HepG2 (cell line): ENCODE data around the gene ZNF629. TPM values are rescaled to one million over a fixed set of nuclear protein-coding genes. Genes with fewer than 3 reads are reported as not detected.

ENCODE experiments used
- ATAC-seq: fragments of 200-7000 bp; cut with Tn5 transposase; 3 replicates; pipeline ENCODE4 v1.9.1; 2020; ENCODE audit warnings: mild to moderate bottlenecking, moderate library complexity
- BruUV-seq: library from RNA; stranded (reverse); fragments of 400-500 nt; replicated peaks from 2 replicates; lab custom pipeline; 2021; lab: Mats Ljungman, UMichigan
- CTCF ChIA-PET: fragments of 300-600 bp; formaldehyde crosslinking; extraction: SDS; loops from one replicate; lab custom pipeline; 2021; ENCODE audit warnings: low total read pairs, inconsistent platforms, low intra/inter-chr PET ratio; lab: Yijun Ruan, JAX
- POLR2A ChIA-PET: fragments of 350-600 bp; sonication (Branson Sonifier 250); formaldehyde crosslinking; loops from one replicate; lab custom pipeline; 2020; ENCODE audit warnings: antibody characterized with exemption, inconsistent platforms; lab: Yijun Ruan, JAX
- DNase-seq: peaks from one replicate; pipeline ENCODE4 v3.0.0-alpha.2; 2015; ENCODE audit warnings: low spot score
- FAIRE-seq: peaks from 3 replicates; lab custom pipeline; 2011; peaks lifted over from hg19 to GRCh38; lab: Jason Lieb, UNC
- H2AFZ ChIP-seq: one replicate; pipeline ENCODE4 v1.6.1; 2011; ENCODE audit warnings: low read length, inconsistent platforms
- H3K27ac ChIP-seq: fragments of 300-600 bp; 3 replicates; pipeline ENCODE4 v1.8.0; 2011; ENCODE audit warnings: mixed run types, mild to moderate bottlenecking, mixed read lengths, low read length, inconsistent platforms; ENCODE audit not compliant: insufficient read depth; ENCODE audit errors: extremely low read length
- H3K27me3 ChIP-seq, 2 experiments: fragments of 200-600 bp in 1 of 2; 2 replicates in 1 of 2; 3 replicates in 1 of 2; pipeline versions ENCODE4 v1.6.0 to v1.8.0; 2011; ENCODE audit warnings: low read length in 2 of 2, mild to moderate bottlenecking in 2 of 2, moderate library complexity in 2 of 2, inconsistent platforms in 1 of 2; ENCODE audit not compliant: insufficient read depth in 2 of 2, control insufficient read depth in 1 of 2
- H3K36me3 ChIP-seq, 2 experiments: fragments of 200-600 bp in 1 of 2; replicated peaks in 1 of 2; 2 replicates in 1 of 2; 3 replicates in 1 of 2; pipeline versions ENCODE4 v1.5.1 to v1.8.0; 2011; ENCODE audit warnings: low read length in 2 of 2, inconsistent platforms in 1 of 2; ENCODE audit not compliant: insufficient read depth in 2 of 2, control insufficient read depth in 1 of 2
- H3K4me1 ChIP-seq: 2 replicates; pipeline ENCODE4 v1.5.1; 2012; ENCODE audit warnings: low read length, inconsistent platforms; ENCODE audit not compliant: insufficient read depth
- H3K4me2 ChIP-seq: 2 replicates; pipeline ENCODE4 v1.6.0; 2011; ENCODE audit warnings: low read depth, low read length, inconsistent platforms
- H3K4me3 ChIP-seq, 3 experiments: fragments of 200-600 bp in 1 of 3; sonication (generic), shearing (Covaris generic) in 1 of 3; replicated peaks in 1 of 3; 2 replicates each; pipeline ENCODE4 v1.5.1; 2011 to 2016; ENCODE audit warnings: low read length in 3 of 3, inconsistent platforms in 2 of 3, low read depth in 2 of 3, mild to moderate bottlenecking in 2 of 3, control low read depth in 1 of 3, mixed read lengths in 1 of 3; ENCODE audit not compliant: insufficient read depth in 1 of 3
- H3K79me2 ChIP-seq: one replicate; pipeline ENCODE4 v1.6.1; 2011; ENCODE audit warnings: low read length, inconsistent platforms; ENCODE audit not compliant: insufficient read depth
- H3K9ac ChIP-seq: 2 replicates; pipeline ENCODE4 v1.6.0; 2011; ENCODE audit warnings: mild to moderate bottlenecking, low read depth, low read length, inconsistent platforms; ENCODE audit not compliant: insufficient read depth
- H3K9me3 ChIP-seq: 2 replicates; pipeline ENCODE4 v1.5.1; 2012; ENCODE audit warnings: mild to moderate bottlenecking, low read length
- H4K20me1 ChIP-seq: 2 replicates; pipeline ENCODE4 v1.6.0; 2011; ENCODE audit warnings: inconsistent platforms, mild to moderate bottlenecking, low read length, moderate library complexity; ENCODE audit not compliant: insufficient read depth
- ATAD3A ChIP-seq: sonication (generic); formaldehyde crosslinking; IDR thresholded peaks from 2 replicates; pipeline ENCODE4 v1.4.0; 2020; ENCODE audit warnings: missing genetic modification reagents
- BORCS8-MEF2B ChIP-seq: sonication (generic); formaldehyde crosslinking; IDR thresholded peaks from 2 replicates; pipeline ENCODE4 v1.8.0; 2022; ENCODE audit warnings: mild to moderate bottlenecking, missing genetic modification reagents
- CREM ChIP-seq, 2 experiments: sonication (generic) in 1 of 2; formaldehyde crosslinking in 1 of 2; IDR thresholded peaks; 2 replicates each; pipeline versions ENCODE4 v1.4.0 to v1.6.1; 2016 to 2020; ENCODE audit warnings: antibody characterized with exemption in 1 of 2, mild to moderate bottlenecking in 1 of 2, missing genetic modification reagents in 1 of 2
- EP300 ChIP-seq, 3 experiments: sonication (generic) in 1 of 3; formaldehyde crosslinking in 1 of 3; IDR thresholded peaks; 2 replicates each; pipeline versions ENCODE4 v1.5.1 to v1.6.1; 2011 to 2020; ENCODE audit warnings: low read depth in 2 of 3, low read length in 2 of 3, borderline replicate concordance in 1 of 3, improper control_type of control experiment in 1 of 3, mild to moderate bottlenecking in 1 of 3, missing genetic modification reagents in 1 of 3, moderate library complexity in 1 of 3
- FOXM1 ChIP-seq: sonication (generic); formaldehyde crosslinking; IDR thresholded peaks from 2 replicates; pipeline ENCODE4 v1.5.0; 2020; ENCODE audit warnings: missing genetic modification reagents
- KLF16 ChIP-seq, 2 experiments: sonication (generic) in 1 of 2; formaldehyde crosslinking in 1 of 2; IDR thresholded peaks; 2 replicates each; pipeline versions ENCODE4 v1.6.1 to v1.8.0; 2016 to 2023; ENCODE audit warnings: missing genetic modification reagents in 2 of 2, missing compliant biosample characterization in 1 of 2
- NFKBIZ ChIP-seq: IDR thresholded peaks from 2 replicates; pipeline ENCODE4 v1.6.1; 2018; ENCODE audit warnings: missing genetic modification reagents, missing compliant biosample characterization
- NR2F6 ChIP-seq, 2 experiments: IDR thresholded peaks; 2 replicates each; pipeline ENCODE4 v1.6.1; 2016; ENCODE audit warnings: antibody characterized with exemption in 1 of 2, mild to moderate bottlenecking in 1 of 2
- TBL1XR1 ChIP-seq: fragments of 150-350 bp; IDR thresholded peaks from 2 replicates; pipeline ENCODE4 v1.6.1; 2014; ENCODE audit warnings: borderline replicate concordance, low read length; ENCODE audit not compliant: partially characterized antibody
- TBX3 ChIP-seq: fragments of 450-650 bp; IDR thresholded peaks from 2 replicates; pipeline ENCODE4 v1.6.1; 2017; ENCODE audit warnings: antibody characterized with exemption, mild to moderate bottlenecking, inconsistent platforms, borderline replicate concordance
- ZBTB7A ChIP-seq: sonication (generic); formaldehyde crosslinking; IDR thresholded peaks from 2 replicates; pipeline ENCODE4 v1.8.0; 2022; ENCODE audit warnings: mild to moderate bottlenecking, missing genetic modification reagents
- ZC3H13 ChIP-seq: sonication (generic); formaldehyde crosslinking; IDR thresholded peaks from 2 replicates; pipeline ENCODE4 v1.8.1; 2023; ENCODE audit warnings: mild to moderate bottlenecking, missing genetic modification reagents, moderate library complexity
- ZNF512B ChIP-seq: sonication (generic); formaldehyde crosslinking; IDR thresholded peaks from 2 replicates; pipeline ENCODE4 v1.5.1; 2020; ENCODE audit warnings: missing genetic modification reagents, mild to moderate bottlenecking, borderline replicate concordance
- ZNF569 ChIP-seq: sonication (generic); formaldehyde crosslinking; IDR thresholded peaks from 2 replicates; pipeline ENCODE4 v1.5.0; 2020; ENCODE audit warnings: mild to moderate bottlenecking, missing genetic modification reagents, moderate library complexity, borderline replicate concordance
- ZNF570 ChIP-seq: sonication (generic); formaldehyde crosslinking; IDR thresholded peaks from 2 replicates; pipeline ENCODE4 v1.4.0; 2020; ENCODE audit warnings: mild to moderate bottlenecking, missing genetic modification reagents, borderline replicate concordance
- ZNF652 ChIP-seq: IDR thresholded peaks from 2 replicates; pipeline ENCODE4 v1.6.1; 2016; ENCODE audit warnings: low read depth, borderline replicate concordance
- ZNF674 ChIP-seq: sonication (generic); formaldehyde crosslinking; IDR thresholded peaks from 2 replicates; pipeline ENCODE4 v1.5.0; 2020; ENCODE audit warnings: low read depth, mild to moderate bottlenecking, missing genetic modification reagents
- WGBS: methylation state at CpG from one replicate; pipeline ENCODE4 v1.1.6; 2017; ENCODE audit warnings: low lambda C conversion rate; 5-methylcytosine and 5-hydroxymethylcytosine counted together
- in situ Hi-C: cut with HindIII; loops from 2 replicates; pipeline ENCODE4 v1.10.0; 2017; ENCODE audit warnings: low pct_unique_long_range_greater_than_20kb; ENCODE audit not compliant: extremely low pct_ligation_motif_present
- intact Hi-C: fragments of 100-400 bp; cut with micrococcal nuclease; formaldehyde crosslinking; loops from one replicate; pipeline ENCODE4 v1.10.0; 2022; ENCODE audit not compliant: unreplicated experiment
- polyA plus RNA-seq, 8 experiments: library from polyadenylated mRNA; depleted of rRNA in 3 of 8; stranded (reverse) in 7 of 8; unstranded in 1 of 8; fragments of >200 nt; fragmentation: Illumina TruSeq in 4 of 8; extraction: Trizol in 4 of 8; gene quantifications; 2 replicates each; pipeline versions ENCODE4 v1.2.1 to v1.2.3, GENCODE V29; 2011 to 2016; ENCODE audit warnings: low read depth in 4 of 8, missing spikeins in 1 of 8, mixed read lengths in 1 of 8; ENCODE audit not compliant: insufficient read depth in 1 of 8
- total RNA-seq, 5 experiments: library from RNA; depleted of rRNA; stranded (reverse); fragments of >200 nt; fragmentation: Illumina TruSeq; extraction: Trizol; gene quantifications; 2 replicates each; pipeline ENCODE4 v1.2.3, GENCODE V29; 2016; ENCODE audit warnings: low read depth in 1 of 5
- TF ChIP-seq, protein P1 (sequence below): sonication (generic); formaldehyde crosslinking; IDR thresholded peaks from 2 replicates; pipeline ENCODE4 v1.4.0; 2020; ENCODE audit warnings: mild to moderate bottlenecking, missing genetic modification reagents
- TF ChIP-seq, protein P2 (sequence below), 2 experiments: sonication (generic) in 1 of 2; formaldehyde crosslinking in 1 of 2; IDR thresholded peaks; 2 replicates each; pipeline versions ENCODE4 v1.5.1 to v1.6.1; 2011 to 2020; ENCODE audit warnings: borderline replicate concordance in 1 of 2, low read depth in 1 of 2, low read length in 1 of 2, mild to moderate bottlenecking in 1 of 2, missing genetic modification reagents in 1 of 2, moderate library complexity in 1 of 2

ZNF629 gene
- total and polyA plus RNA-seq, 2 of the 13 experiments (the other 11 are each of a cell fraction or from before 2014, with no cell fraction given) = 6.1 to 16.5 TPM

- H3K4me1 ChIP-seq = peaks cover 62% of the 10 kb centered on the region
- intact Hi-C loops (loop anchor here (5.0 to 10.0 kb wide), 3 partner anchors 48 to 678 kb away; partner anchors contain the start of genes ALDOA and SRCAP), in situ Hi-C loops (no loop called here)
- H3K27ac ChIP-seq = peak overlapping the region; percentile 66
- ATAC-seq (no peak; the same call in 2 of the 3 replicates), FAIRE-seq (peak; percentile 62), DNase-seq (peak; percentile 67)
- no peak overlapping the region for H3K4me3 ChIP-seq
- no peaks in the 10 kb centered on the region for H4K20me1 ChIP-seq
- H2AFZ ChIP-seq = no peak overlapping the region
- no peaks in the 10 kb centered on the region for H3K9me3 ChIP-seq
- POLR2A ChIA-PET = no interaction called here
- peak overlapping the region; percentile 20; the same call in 1 of the 2 replicates for H3K4me2 ChIP-seq
- H3K79me2 ChIP-seq = peaks cover 8% of the 10 kb centered on the region
- CTCF ChIA-PET = no interaction called here
- no peaks in the 10 kb centered on the region for H3K27me3 ChIP-seq
- H3K36me3 ChIP-seq = peaks cover 0 to 3% of the 10 kb centered on the region in 2 experiments; a peak in 1 of 5 replicates
- whole genome bisulfite sequencing = 11% methylated on average over 2 of the region's 2 CpGs
- peak overlapping the region; percentile 21; the same call in 1 of the 2 replicates for H3K9ac ChIP-seq
- no TSS peak for BruUV-seq
- TF ChIP-seq, protein P1, sequence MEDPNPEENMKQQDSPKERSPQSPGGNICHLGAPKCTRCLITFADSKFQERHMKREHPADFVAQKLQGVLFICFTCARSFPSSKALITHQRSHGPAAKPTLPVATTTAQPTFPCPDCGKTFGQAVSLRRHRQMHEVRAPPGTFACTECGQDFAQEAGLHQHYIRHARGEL (CRISPR knock-in tag) = no peak
- TF ChIP-seq ZNF652 (CRISPR knock-in tag) (no peak), CREM (IDR thresholded peaks at IDR 0.05) (peak; percentile 43; the same call in 1 of the 2 replicates), CREM (CRISPR knock-in tag; IDR thresholded peaks at IDR 0.05) (no peak), NFKBIZ (CRISPR knock-in tag) (no peak), ATAD3A (CRISPR knock-in tag) (no peak), NR2F6 (IDR thresholded peaks at IDR 0.05) (0 out of 2 replicates have a peak, but pooled peaks have one; percentile 14), NR2F6 (CRISPR knock-in tag; IDR thresholded peaks at IDR 0.05) (no peak), ZBTB7A (no peak), ZC3H13 (CRISPR knock-in tag) (no peak), ZNF674 (CRISPR knock-in tag) (no peak), KLF16 (CRISPR knock-in tag; IDR thresholded peaks at IDR 0.05) (no peak), ZNF569 (no peak), BORCS8-MEF2B (CRISPR knock-in tag) (no peak), ZNF512B (CRISPR knock-in tag) (no peak), EP300 (IDR thresholded peaks at IDR 0.05; ENCODE audit: low read depth in 2 of 2, low read length in 2 of 2) (peak in 1 of 2 experiments; percentile 67; a peak in 1 of 4 replicates), EP300 (CRISPR knock-in tag; IDR thresholded peaks at IDR 0.05; ENCODE audit: borderline replicate concordance) (no peak), TBX3 (no peak), TBL1XR1 (no peak), FOXM1 (CRISPR knock-in tag) (no peak), ZNF570 (CRISPR knock-in tag) (no peak)
- TF ChIP-seq, protein P2, sequence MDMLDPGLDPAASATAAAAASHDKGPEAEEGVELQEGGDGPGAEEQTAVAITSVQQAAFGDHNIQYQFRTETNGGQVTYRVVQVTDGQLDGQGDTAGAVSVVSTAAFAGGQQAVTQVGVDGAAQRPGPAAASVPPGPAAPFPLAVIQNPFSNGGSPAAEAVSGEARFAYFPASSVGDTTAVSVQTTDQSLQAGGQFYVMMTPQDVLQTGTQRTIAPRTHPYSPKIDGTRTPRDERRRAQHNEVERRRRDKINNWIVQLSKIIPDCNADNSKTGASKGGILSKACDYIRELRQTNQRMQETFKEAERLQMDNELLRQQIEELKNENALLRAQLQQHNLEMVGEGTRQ (IDR thresholded peaks at IDR 0.05; ENCODE audit: low read depth, low read length) = no peak
- TF ChIP-seq, protein P2 (CRISPR knock-in tag; IDR thresholded peaks at IDR 0.05; ENCODE audit: borderline replicate concordance) = no peak
Measured at GRCh38 chr16:30745082-30745481, 41.9 kb downstream of the ZNF629 start.
